ENCODE measurements around the gene SPRED1.

SPRED1 gene

GRCh38 chr15:38369936-38370478 lies 117.4 kb downstream of the SPRED1 start:
- DNase-seq = no peak

DNA sequence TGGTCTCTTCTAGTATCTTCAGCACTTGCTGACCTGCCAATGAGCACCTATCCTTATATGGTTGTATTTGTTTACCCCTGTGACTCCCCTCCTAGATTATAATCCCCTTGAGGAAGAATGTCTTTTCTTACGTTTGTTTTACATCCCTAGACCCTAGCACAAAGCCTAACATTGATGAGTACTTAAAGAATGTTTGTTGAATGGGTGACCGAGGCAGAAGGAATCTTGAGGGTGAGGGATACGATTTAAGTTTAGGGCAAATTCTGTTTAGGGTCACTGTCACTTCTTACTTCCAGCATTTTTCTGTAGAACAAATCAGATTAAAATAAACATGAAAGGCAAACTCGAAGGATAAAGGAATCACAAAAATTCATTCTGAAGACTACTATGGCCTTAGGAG lies 120.4 kb downstream of the SPRED1 start:
- DNase-seq = no peak

GRCh38 chr15:38374029-38374428 lies 121.4 kb downstream of the SPRED1 start:
- DNase-seq = no peak

DNA sequence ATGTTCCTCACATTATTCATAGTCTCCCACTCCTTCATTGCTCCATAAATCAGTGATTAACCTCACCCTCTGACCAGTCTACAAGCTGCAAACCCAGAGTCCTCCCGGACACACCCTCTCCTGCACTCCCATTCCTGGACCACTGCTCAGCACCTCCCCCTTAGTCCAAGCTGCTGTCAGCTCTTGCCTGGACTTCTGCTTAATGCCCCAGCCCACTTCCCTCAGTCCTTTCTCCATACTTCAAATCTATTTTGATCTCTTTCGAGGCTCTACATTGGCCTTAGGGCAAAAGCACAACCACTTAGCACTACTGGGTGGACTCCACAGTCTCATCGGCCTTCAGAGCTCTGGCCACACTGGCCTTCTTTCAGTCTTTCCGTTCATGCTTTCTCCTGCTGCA lies 121.9 kb downstream of the SPRED1 start:
- no peak for DNase-seq

DNA sequence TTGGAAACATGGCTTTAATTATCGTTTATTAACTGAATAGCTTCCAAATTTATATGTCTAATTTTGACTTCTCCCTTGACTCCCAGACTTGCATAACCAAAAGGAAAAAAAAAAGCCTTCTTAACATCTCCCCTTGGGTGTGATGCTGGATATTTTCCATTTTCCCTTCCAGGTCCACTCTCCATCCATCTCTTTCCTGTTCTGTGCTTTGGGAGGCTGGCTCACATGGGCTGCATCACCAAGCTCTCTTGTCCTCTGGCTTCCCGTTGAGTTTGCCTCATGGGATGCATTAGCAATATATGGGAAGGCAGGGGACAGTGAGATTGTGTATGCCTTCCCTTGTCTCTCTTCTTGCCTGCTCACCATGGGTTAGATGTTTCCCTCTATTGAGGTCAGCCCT lies 123.4 kb downstream of the SPRED1 start:
- no peak for DNase-seq

- no peak for DNase-seq
Observed at GRCh38 chr15:38377636-38378035, 125.0 kb downstream of the SPRED1 start.

- no peak for DNase-seq
Observed at GRCh38 chr15:38378161-38378560, 125.5 kb downstream of the SPRED1 start.

DNA sequence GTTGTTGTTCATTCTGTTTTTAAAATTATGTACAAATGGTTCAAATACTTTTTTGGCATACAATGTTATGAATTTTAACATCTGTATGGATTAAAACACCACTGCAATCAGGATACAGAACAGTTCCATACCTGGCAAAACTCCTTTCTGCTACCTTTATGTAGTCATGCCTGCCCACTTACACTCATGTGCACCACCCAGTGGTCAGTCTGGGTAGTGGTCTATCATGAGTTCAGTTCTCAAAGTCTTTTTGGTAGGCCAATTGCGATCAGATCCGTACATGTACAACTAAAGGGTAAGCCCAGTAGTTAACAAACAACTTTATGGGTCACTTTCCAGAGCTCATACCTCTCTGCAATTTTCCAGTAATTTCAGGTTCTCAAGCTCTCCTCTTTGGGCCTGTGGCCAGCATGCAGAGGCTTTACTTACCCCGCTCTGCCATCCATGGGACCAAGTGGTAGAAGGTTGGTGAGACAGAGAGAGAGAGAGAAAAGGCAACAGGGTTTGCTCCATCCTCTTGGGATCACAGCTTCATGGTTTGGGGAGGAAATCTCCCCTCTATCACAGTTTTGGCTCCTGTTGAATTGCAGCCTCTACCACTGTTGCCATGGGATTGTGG lies 137.4 kb downstream of the SPRED1 start:
- peak; percentile 57 for DNase-seq

DNA sequence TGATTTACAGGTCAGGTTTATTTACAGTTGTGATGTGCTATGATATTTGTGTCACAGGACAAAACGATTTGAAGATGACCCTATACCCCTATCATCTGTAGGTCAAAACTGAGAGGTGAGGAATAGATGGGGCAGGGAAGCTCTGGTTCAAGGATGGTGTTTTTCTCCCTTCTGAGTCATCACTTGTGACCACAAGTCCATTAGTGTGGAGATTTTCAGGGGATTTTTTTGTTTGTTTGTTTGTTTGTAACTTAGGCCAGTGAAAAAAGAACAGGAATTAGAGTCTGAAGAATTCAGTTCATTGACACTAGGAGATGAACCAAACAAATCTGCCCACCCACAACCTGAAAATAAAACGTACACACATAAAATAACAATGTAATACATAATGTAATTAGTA lies 138.6 kb downstream of the SPRED1 start:
- DNase-seq = no peak

GRCh38 chr15:38398134-38398533 lies 145.5 kb downstream of the SPRED1 start:
- DNase-seq = no peak

DNA sequence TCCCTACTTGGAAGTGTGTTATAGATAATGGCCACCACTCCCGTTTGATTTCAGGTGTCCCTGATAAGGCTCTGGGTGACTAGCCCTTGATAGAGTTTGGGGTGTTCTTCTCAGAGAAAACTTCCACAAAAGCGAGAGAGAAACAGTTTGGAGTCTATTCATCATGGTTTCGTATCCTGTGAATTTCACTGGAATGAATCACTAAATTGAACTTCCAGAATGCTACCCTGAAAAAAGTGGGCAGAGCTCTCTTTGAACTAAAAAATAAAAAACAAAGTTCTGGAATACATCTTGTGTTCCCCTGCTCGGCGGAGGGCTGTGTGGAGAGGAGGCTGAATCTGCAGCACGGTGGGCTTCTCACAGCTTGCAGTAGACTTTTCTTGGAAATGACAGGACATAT lies 148.5 kb downstream of the SPRED1 start:
- no peak for DNase-seq

- DNase-seq = no peak
Observed at GRCh38 chr15:38401701-38402100, 149.1 kb downstream of the SPRED1 start.

GRCh38 chr15:38406436-38406835 lies 153.8 kb downstream of the SPRED1 start:
- no peak for DNase-seq
